ENCODE results near the gene STAG1.
A peak's percentile ranks its signal among the peaks of the same experiment; 100 is the strongest.
"Not testable (repeated sequence)": the region's sequence is repeated elsewhere in the genome, so short reads cannot be mapped to it uniquely, and the experiment has no call there.

The STAG1 gene

GRCh38 chr3:136703429-136703828 lies 48.7 kb downstream of the STAG1 start:
- no peak for DNase-seq (ENCODE audit: low spot score)

GRCh38 chr3:136699271-136699828 lies 52.8 kb downstream of the STAG1 start:
- no peak for DNase-seq (ENCODE audit: low spot score)

- no peak for DNase-seq (ENCODE audit: low spot score)
Observed at GRCh38 chr3:136698361-136698760, 53.8 kb downstream of the STAG1 start.

GRCh38 chr3:136696797-136697196 lies 55.4 kb downstream of the STAG1 start:
- no peak for DNase-seq (ENCODE audit: low spot score)

- DNase-seq (ENCODE audit: low spot score): no peak
Observed at GRCh38 chr3:136694321-136694720, 57.9 kb downstream of the STAG1 start.

- no peak for DNase-seq (ENCODE audit: low spot score)
Observed at GRCh38 chr3:136690599-136690998, 61.6 kb downstream of the STAG1 start.

GRCh38 chr3:136685882-136686281 lies 66.3 kb downstream of the STAG1 start:
- no peak for DNase-seq (ENCODE audit: low spot score)

GRCh38 chr3:136682740-136683312 lies 69.4 kb downstream of the STAG1 start:
- DNase-seq (ENCODE audit: low spot score): no peak

GRCh38 chr3:136678981-136679380 lies 73.2 kb downstream of the STAG1 start:
- DNase-seq (ENCODE audit: low spot score): no peak

- DNase-seq (ENCODE audit: low spot score): no peak
Observed at GRCh38 chr3:136676009-136676408, 76.2 kb downstream of the STAG1 start.

GRCh38 chr3:136675150-136675858 lies 76.9 kb downstream of the STAG1 start:
- no peak for DNase-seq (ENCODE audit: low spot score)

- no peak for DNase-seq (ENCODE audit: low spot score)
Observed at GRCh38 chr3:136672457-136672856, 79.7 kb downstream of the STAG1 start.

GRCh38 chr3:136671921-136672320 lies 80.3 kb downstream of the STAG1 start:
- no peak for DNase-seq (ENCODE audit: low spot score)

- no peak for DNase-seq (ENCODE audit: low spot score)
Observed at GRCh38 chr3:136670166-136670565, 82.0 kb downstream of the STAG1 start.

- DNase-seq (ENCODE audit: low spot score): no peak
Observed at GRCh38 chr3:136667081-136667480, 85.1 kb downstream of the STAG1 start.

- DNase-seq (ENCODE audit: low spot score): not testable (repeated sequence)
Observed at GRCh38 chr3:136666301-136666700, 85.9 kb downstream of the STAG1 start.

GRCh38 chr3:136664771-136665170 lies 87.4 kb downstream of the STAG1 start:
- no peak for DNase-seq (ENCODE audit: low spot score)

- DNase-seq (ENCODE audit: low spot score): no peak
Observed at GRCh38 chr3:136661282-136661681, 90.9 kb downstream of the STAG1 start.

- peak; percentile 46 for DNase-seq (ENCODE audit: low spot score)
Observed at GRCh38 chr3:136658946-136659682, 93.1 kb downstream of the STAG1 start.

GRCh38 chr3:136657526-136657925 lies 94.7 kb downstream of the STAG1 start:
- no peak for DNase-seq (ENCODE audit: low spot score)

GRCh38 chr3:136653628-136654027 lies 98.5 kb downstream of the STAG1 start:
- no peak for DNase-seq (ENCODE audit: low spot score)

GRCh38 chr3:136651581-136651980 lies 100.6 kb downstream of the STAG1 start:
- no peak for DNase-seq (ENCODE audit: low spot score)

GRCh38 chr3:136650461-136650860 lies 101.7 kb downstream of the STAG1 start:
- no peak for DNase-seq (ENCODE audit: low spot score)
